GM12878 (cell line): ENCODE results near the gene ZNF75A. TPM values are rescaled to one million over a fixed set of nuclear protein-coding genes. Genes with fewer than 3 reads are reported as not detected.

Experiments used
- ATAC-seq: fragments of 200-7000 bp; cut with Tn5 transposase; 3 replicates; pipeline ENCODE4 v1.9.1; 2020; ENCODE audit warnings: mild to moderate bottlenecking, moderate library complexity
- BruUV-seq: library from RNA; stranded (reverse); fragments of 400-500 nt; replicated peaks from 2 replicates; lab custom pipeline; 2021; lab: Mats Ljungman, UMichigan
- CTCF ChIA-PET: fragments of 300-600 bp; sonication (Branson Sonifier 250); formaldehyde crosslinking; extraction: SDS; loops from one replicate; lab custom pipeline; 2021; ENCODE audit warnings: inconsistent platforms; lab: Yijun Ruan, JAX
- POLR2A ChIA-PET: fragments of 350-600 bp; formaldehyde crosslinking; extraction: SDS; loops from one replicate; lab custom pipeline; 2021; ENCODE audit warnings: inconsistent platforms; lab: Charles Lee
- RAD21 ChIA-PET: fragments of 300-600 bp; sonication (Branson Sonifier 250); formaldehyde crosslinking; loops from one replicate; lab custom pipeline; 2023; ENCODE audit warnings: antibody characterized with exemption; ENCODE audit not compliant: unreplicated experiment; lab: Charles Lee
- SMC1A ChIA-PET: fragments of 300-600 bp; sonication (Branson Sonifier 250); formaldehyde crosslinking; loops from one replicate; lab custom pipeline; 2023; ENCODE audit not compliant: unreplicated experiment, uncharacterized antibody; lab: Charles Lee
- DNase-seq: peaks from one replicate; pipeline ENCODE4 v3.0.0-alpha.2; 2011; ENCODE audit warnings: low read depth, low spot score
- FAIRE-seq: peaks from 3 replicates; lab custom pipeline; 2011; peaks lifted over from hg19 to GRCh38; lab: Jason Lieb, UNC
- H2AFZ ChIP-seq: 2 replicates; pipeline ENCODE4 v1.6.0; 2011; ENCODE audit warnings: low read depth, low read length, control low read depth; ENCODE audit not compliant: control insufficient read depth
- H3K27ac ChIP-seq: 2 replicates; pipeline ENCODE4 v1.5.1; 2011; ENCODE audit warnings: control low read depth; ENCODE audit not compliant: control insufficient read depth, insufficient read depth
- H3K27me3 ChIP-seq, 2 experiments: replicated peaks in 1 of 2; 2 replicates each; pipeline versions ENCODE4 v1.6.0 to v1.6.1; 2011; ENCODE audit warnings: low read length in 1 of 2; ENCODE audit not compliant: control insufficient read depth in 2 of 2, insufficient read depth in 2 of 2
- H3K36me3 ChIP-seq, 2 experiments: 2 replicates each; pipeline ENCODE4 v1.5.1; 2011; ENCODE audit warnings: low read length in 1 of 2; ENCODE audit not compliant: control insufficient read depth in 2 of 2, insufficient read depth in 2 of 2
- H3K4me1 ChIP-seq: 2 replicates; pipeline ENCODE4 v1.6.1; 2011; ENCODE audit warnings: mild to moderate bottlenecking, low read length, moderate library complexity, mixed read lengths; ENCODE audit not compliant: control insufficient read depth, insufficient read depth
- H3K4me2 ChIP-seq: 2 replicates; pipeline ENCODE4 v1.6.0; 2011; ENCODE audit warnings: control low read depth; ENCODE audit not compliant: control insufficient read depth, insufficient read depth
- H3K4me3 ChIP-seq: fragments of 200-600 bp; sonication (generic); 2 replicates; pipeline ENCODE4 v1.5.1; 2016
- H3K79me2 ChIP-seq: 2 replicates; pipeline ENCODE4 v1.6.0; 2011; ENCODE audit warnings: low read length; ENCODE audit not compliant: control insufficient read depth, insufficient read depth
- H3K9ac ChIP-seq: 2 replicates; pipeline ENCODE4 v1.8.0; 2011; ENCODE audit warnings: low read length, control low read depth, mixed read lengths; ENCODE audit not compliant: control insufficient read depth, insufficient read depth
- H3K9me3 ChIP-seq: replicated peaks from 3 replicates; pipeline ENCODE4 v1.5.1; 2011; ENCODE audit warnings: mild to moderate bottlenecking, low read length; ENCODE audit not compliant: control insufficient read depth, insufficient read depth
- H4K20me1 ChIP-seq: 2 replicates; pipeline ENCODE4 v1.6.0; 2011; ENCODE audit not compliant: control insufficient read depth, insufficient read depth
- ATF2 ChIP-seq: IDR thresholded peaks from 2 replicates; pipeline ENCODE4 v1.6.1; 2012; ENCODE audit warnings: low read length, inconsistent platforms
- ATF7 ChIP-seq: fragments of 450-650 bp; IDR thresholded peaks from 2 replicates; pipeline ENCODE4 v1.6.1; 2016; ENCODE audit warnings: low read depth, mild to moderate bottlenecking
- GATAD2B ChIP-seq: fragments of 450-650 bp; conservative IDR thresholded peaks from 2 replicates; pipeline ENCODE4 v1.6.1; 2017; ENCODE audit warnings: low read depth, mild to moderate bottlenecking, moderate library complexity
- KAT2A ChIP-seq: conservative IDR thresholded peaks from 2 replicates; pipeline ENCODE4 v1.6.1; 2011; ENCODE audit warnings: low read depth, low read length; ENCODE audit not compliant: control insufficient read depth
- MXI1 ChIP-seq: fragments of 150-350 bp; IDR thresholded peaks from 2 replicates; pipeline ENCODE4 v1.6.1; 2011; ENCODE audit warnings: low read depth, mild to moderate bottlenecking, inconsistent platforms, low read length, improper control_type of control experiment
- MYB ChIP-seq: fragments of 150-350 bp; IDR thresholded peaks from 2 replicates; pipeline ENCODE4 v1.6.1; 2014; ENCODE audit warnings: mild to moderate bottlenecking, low read depth, low read length, borderline replicate concordance
- POLR2AphosphoS5 ChIP-seq: IDR thresholded peaks from 2 replicates; pipeline ENCODE4 v1.6.1; 2011; ENCODE audit warnings: mild to moderate bottlenecking, low read length, inconsistent platforms
- SMAD1 ChIP-seq: fragments of 450-650 bp; IDR thresholded peaks from 2 replicates; pipeline ENCODE4 v1.6.1; 2018; ENCODE audit warnings: mild to moderate bottlenecking, low read depth; ENCODE audit not compliant: partially characterized antibody
- SMAD5 ChIP-seq: IDR thresholded peaks from 2 replicates; pipeline ENCODE4 v1.6.1; 2016; ENCODE audit warnings: antibody characterized with exemption, low read depth
- TARDBP ChIP-seq: IDR thresholded peaks from 2 replicates; pipeline ENCODE4 v1.6.1; 2016; ENCODE audit warnings: borderline replicate concordance
- ZNF217 ChIP-seq: fragments of 450-650 bp; IDR thresholded peaks from 2 replicates; pipeline ENCODE4 v1.6.1; 2017; ENCODE audit warnings: antibody characterized with exemption, mild to moderate bottlenecking
- WGBS: methylation state at CpG from one replicate; pipeline ENCODE4 v1.1.6; 2016; ENCODE audit warnings: low lambda C conversion rate; ENCODE audit not compliant: insufficient replicate concordance, insufficient coverage; ENCODE audit errors: missing lambda C conversion rate; 5-methylcytosine and 5-hydroxymethylcytosine counted together
- in situ Hi-C: fragments of 300-500 bp; cut with MboI; formaldehyde crosslinking; loops from 9 replicates; pipeline ENCODE4 v1.14.3; 2018; ENCODE audit warnings: mixed read lengths
- intact Hi-C: fragments of 100-400 bp; cut with micrococcal nuclease; formaldehyde crosslinking; loops from one replicate; pipeline ENCODE4 v1.14.2; 2022; ENCODE audit not compliant: unreplicated experiment
- polyA plus RNA-seq, 11 experiments: library from polyadenylated mRNA; depleted of rRNA in 4 of 11; unstranded in 6 of 11; stranded (reverse) in 5 of 11; fragments of >200 nt; fragmentation: Nextera tagmentation in 4 of 11; fragmentation: Illumina TruSeq in 1 of 11; extraction: Ambion mirVana in 4 of 11; extraction: Trizol in 1 of 11; gene quantifications; 1 replicate in 1 of 11; 2 replicates in 10 of 11; pipeline versions ENCODE4 v1.2.1 to v1.2.3, GENCODE V29; 2011 to 2016; ENCODE audit warnings: inconsistent platforms in 2 of 11, missing spikeins in 2 of 11, low read depth in 1 of 11
- total RNA-seq, 4 experiments: library from RNA; depleted of rRNA in 3 of 4; stranded (reverse); fragments of >200 nt in 3 of 4; fragmentation: Illumina TruSeq in 1 of 4; extraction: Trizol in 1 of 4; gene quantifications; 2 replicates each; pipeline versions ENCODE4 v1.2.1 to v1.2.3, GENCODE V29; 2013 to 2021

ZNF75A gene
- total and polyA plus RNA-seq, 10 of the 15 experiments (the other 5 are each of a cell fraction or from before 2014, with no cell fraction given) = 7.4 to 21.2 (median 16.1) TPM

GRCh38 chr16:3283543-3284447 is 21.5 kb upstream of the ZNF75A start (continued):
- no peak for TF ChIP-seq KAT2A
- no peak for TF ChIP-seq ZNF217
- no peak for TF ChIP-seq SMAD1
- no peak for TF ChIP-seq ATF2
- TF ChIP-seq ATF7 = no peak
- no peak for TF ChIP-seq MXI1
- TF ChIP-seq GATAD2B = peak; percentile 59
- TF ChIP-seq MYB = no peak

- no peak overlapping the region for H2AFZ ChIP-seq
- in situ Hi-C loops = no loop called here
- ChIA-PET RAD21 (no interaction called here), SMC1A (no interaction called here), POLR2A (no interaction called here), CTCF (interaction anchor here (0.8 kb wide), 1 partner anchor 20 kb away, joined by 3 read pairs; no protein-coding TSS in a partner anchor)
- intact Hi-C loops = loop anchor here (10.0 kb wide), 1 partner anchor 120 kb away; the partner anchor contains the start of genes ZNF174 and ZSCAN32
- H3K27ac ChIP-seq = no peak overlapping the region
- peak overlapping the region; percentile 99 for H3K4me2 ChIP-seq
- peaks cover 10% of the 10 kb centered on the region; the same call in 1 of the 2 replicates for H3K4me1 ChIP-seq
- H3K9ac ChIP-seq = no peak overlapping the region
- no peaks in the 10 kb centered on the region for H3K27me3 ChIP-seq
- TF ChIP-seq SMAD5 = no peak
- no peak for TF ChIP-seq TARDBP
- 0 out of 2 replicates have a peak, but pooled peaks have one; percentile 19 for TF ChIP-seq POLR2AphosphoS5
- 91% methylated on average over 6 of the region's 6 CpGs for WGBS
- DNase-seq (no peak), ATAC-seq (no peak), FAIRE-seq (no peak)
- peaks cover 32% of the 10 kb centered on the region for H3K79me2 ChIP-seq
- no peaks in the 10 kb centered on the region for H4K20me1 ChIP-seq
- H3K4me3 ChIP-seq = peak overlapping the region; percentile 91
- peaks cover 41% of the 10 kb centered on the region for H3K9me3 ChIP-seq
- BruUV-seq = no TSS peak
- H3K36me3 ChIP-seq = peaks cover 16 to 35% of the 10 kb centered on the region in 2 experiments
Observed at GRCh38 chr16:3285131-3285530, 20.2 kb upstream of the ZNF75A start.
